HFF-Myc (cell line): ENCODE measurements around the gene KRT15.
"Not testable (repeated sequence)": the region's sequence is repeated elsewhere in the genome, so short reads cannot be mapped to it uniquely, and the experiment has no call there.

Experiments used
- DNase-seq: peaks from one replicate; pipeline ENCODE4 v3.0.0-alpha.2; 2011; ENCODE audit warnings: low read depth; ENCODE audit errors: extremely low read depth
- H3K4me3 ChIP-seq: replicated peaks from 2 replicates; pipeline ENCODE4 v1.5.1; 2011; ENCODE audit warnings: low read depth, mild to moderate bottlenecking, control low read depth, low read length
- TF ChIP-seq, protein P1 (sequence below): IDR thresholded peaks from 2 replicates; pipeline ENCODE4 v1.5.1; 2012; ENCODE audit warnings: mild to moderate bottlenecking, low read depth, low read length, control low read depth; ENCODE audit errors: missing control alignments

Gene KRT15

DNA sequence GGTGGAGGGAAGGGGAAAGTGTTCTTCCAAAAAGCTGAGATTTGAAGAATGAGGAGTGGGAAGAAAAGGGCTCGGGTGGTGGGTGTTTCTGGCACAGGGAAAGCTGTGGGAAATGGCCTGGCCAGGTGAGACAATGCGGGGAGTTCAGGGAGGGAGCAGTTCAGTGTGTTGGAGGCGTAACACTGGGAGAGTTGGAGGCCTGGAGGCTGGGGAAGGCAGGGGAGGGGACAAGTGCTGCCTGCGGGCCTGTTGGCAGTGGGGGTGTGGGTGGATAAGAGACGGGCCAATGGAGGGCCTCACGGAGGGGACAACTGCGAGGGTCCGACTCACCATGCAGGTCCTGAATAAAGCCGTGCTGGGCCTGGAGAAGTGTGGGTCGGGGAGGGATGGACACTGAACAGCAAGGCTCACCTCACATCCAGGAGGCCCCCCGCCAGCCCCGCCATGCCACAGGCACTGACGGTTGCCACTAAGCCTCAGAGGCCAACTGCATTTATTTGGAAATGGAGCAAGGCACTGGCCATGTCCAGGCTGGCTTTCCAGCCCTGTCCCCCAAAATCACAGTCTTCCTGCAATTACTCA is 27.2 kb upstream of the KRT15 start:
- TF ChIP-seq, protein P1, sequence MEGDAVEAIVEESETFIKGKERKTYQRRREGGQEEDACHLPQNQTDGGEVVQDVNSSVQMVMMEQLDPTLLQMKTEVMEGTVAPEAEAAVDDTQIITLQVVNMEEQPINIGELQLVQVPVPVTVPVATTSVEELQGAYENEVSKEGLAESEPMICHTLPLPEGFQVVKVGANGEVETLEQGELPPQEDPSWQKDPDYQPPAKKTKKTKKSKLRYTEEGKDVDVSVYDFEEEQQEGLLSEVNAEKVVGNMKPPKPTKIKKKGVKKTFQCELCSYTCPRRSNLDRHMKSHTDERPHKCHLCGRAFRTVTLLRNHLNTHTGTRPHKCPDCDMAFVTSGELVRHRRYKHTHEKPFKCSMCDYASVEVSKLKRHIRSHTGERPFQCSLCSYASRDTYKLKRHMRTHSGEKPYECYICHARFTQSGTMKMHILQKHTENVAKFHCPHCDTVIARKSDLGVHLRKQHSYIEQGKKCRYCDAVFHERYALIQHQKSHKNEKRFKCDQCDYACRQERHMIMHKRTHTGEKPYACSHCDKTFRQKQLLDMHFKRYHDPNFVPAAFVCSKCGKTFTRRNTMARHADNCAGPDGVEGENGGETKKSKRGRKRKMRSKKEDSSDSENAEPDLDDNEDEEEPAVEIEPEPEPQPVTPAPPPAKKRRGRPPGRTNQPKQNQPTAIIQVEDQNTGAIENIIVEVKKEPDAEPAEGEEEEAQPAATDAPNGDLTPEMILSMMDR, result no peak
- H3K4me3 ChIP-seq, result no peak overlapping the region
- no peak for DNase-seq

DNA sequence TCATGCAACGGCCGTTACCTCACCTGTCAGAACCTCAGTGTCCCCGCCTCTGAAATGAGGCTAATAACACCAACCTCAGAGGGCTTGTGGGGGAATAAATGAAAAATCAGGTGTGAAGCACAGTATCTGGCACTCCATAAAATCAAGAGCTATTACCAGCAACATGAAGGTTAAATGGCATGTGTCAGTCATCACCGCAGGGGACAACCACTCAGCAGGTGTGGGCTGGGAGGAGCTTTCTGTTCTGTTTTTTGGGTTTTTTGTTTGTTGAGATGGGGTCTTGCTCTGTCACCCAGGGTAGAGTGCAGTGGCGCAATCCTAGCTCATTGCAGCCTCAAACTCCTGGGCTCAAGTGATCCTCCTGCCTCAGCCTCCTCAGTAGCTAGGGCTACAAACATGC is 26.2 kb upstream of the KRT15 start:
- H3K4me3 ChIP-seq, result no peak overlapping the region
- TF ChIP-seq, protein P1, result no peak
- no peak for DNase-seq

DNA sequence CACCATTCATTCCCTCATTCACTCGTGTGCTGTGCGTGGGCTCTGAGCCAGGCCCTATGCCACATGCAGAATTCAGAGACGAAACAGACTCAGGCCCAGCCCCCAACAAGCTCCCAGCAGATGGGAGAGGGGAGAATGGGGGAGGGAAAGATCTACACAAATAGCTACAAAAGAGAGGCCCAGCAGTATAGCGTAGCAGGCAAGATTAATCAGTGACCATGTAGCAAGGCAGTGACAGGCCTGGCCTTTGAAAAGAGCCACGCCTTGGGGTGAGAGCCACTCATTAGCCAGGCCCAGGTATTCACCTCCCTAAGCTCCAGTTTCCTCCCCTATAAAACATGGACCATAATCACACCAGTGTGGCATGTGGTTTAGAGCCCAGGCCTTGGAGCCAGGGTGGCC is 25.8 kb upstream of the KRT15 start:
- no peak for DNase-seq
- H3K4me3 ChIP-seq, result no peak overlapping the region
- TF ChIP-seq, protein P1, result no peak

DNA sequence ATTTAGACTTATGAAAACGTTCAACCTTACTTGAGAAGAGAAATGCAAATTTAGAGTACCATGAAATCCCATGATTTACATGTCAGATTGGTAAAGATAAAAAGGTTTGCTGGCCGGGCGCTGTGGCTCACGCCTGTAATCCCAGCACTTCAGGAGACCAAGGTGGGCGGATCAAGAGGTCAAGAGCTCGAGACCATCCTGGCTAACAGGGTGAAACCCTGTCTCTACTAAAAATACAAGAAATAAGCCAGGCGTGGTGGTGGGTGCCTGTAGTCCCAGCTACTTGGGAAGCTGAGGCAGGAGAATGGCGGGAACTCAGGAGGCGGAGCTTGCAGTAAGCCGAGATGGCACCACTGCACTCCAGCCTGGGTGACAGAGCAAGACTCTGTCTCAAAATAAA is 24.1 kb upstream of the KRT15 start:
- H3K4me3 ChIP-seq, DNase-seq: not testable (repeated sequence)

DNA sequence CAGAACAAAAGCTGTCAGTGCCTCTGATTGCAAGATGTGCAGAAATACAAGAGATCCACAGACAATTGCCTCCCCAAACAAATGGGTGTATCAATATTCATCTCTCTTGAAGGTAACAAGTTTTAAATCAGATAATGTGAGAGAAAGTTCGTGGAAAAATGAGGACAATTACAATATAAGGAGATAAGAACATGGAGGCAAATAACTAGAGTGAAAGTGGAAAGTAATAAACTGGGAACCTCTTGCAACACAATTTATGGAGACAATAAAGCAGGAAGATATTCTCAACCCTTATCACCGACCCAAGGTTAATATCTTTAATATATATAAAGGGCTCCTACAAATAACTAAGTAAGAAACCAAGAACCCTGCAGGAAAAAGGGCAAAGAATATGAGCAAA is 23.7 kb upstream of the KRT15 start:
- TF ChIP-seq, protein P1, result no peak
- DNase-seq, result no peak
- no peak overlapping the region for H3K4me3 ChIP-seq

DNA sequence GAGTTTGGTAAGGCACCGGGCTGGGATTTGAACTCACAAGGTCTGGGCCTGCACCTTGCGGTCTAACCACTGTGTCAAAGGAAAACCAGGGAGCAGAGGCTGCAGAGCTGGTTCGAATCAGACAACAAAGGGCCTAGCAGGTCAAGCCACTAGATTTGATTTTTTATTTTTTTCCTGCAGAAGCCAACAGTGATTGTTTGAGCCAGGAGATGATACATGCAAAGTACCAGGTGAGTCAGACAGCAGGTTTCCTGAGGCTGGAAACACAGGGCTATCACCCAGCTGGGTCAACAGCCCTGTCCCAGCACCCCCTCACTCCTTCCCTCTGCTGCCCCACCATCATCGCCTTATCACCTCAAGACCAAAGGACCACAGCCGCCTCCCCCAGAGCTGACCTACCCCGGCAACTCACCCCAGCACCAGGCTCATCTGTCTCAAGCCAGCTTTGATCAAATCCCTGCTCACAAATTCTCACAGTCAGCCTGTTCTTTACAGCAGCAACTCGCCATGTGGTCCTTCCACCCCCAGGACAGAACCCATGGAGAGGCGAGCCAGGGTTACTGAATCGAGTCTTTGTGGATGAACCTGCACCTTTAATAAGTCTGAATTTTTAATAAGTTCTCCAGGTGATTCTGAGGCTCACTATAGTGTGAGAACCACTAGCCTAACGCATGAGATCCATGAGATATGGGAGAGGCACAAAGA is 22.4 kb upstream of the KRT15 start:
- no peak for DNase-seq
- H3K4me3 ChIP-seq, result no peak overlapping the region
- TF ChIP-seq, protein P1, result no peak

DNA sequence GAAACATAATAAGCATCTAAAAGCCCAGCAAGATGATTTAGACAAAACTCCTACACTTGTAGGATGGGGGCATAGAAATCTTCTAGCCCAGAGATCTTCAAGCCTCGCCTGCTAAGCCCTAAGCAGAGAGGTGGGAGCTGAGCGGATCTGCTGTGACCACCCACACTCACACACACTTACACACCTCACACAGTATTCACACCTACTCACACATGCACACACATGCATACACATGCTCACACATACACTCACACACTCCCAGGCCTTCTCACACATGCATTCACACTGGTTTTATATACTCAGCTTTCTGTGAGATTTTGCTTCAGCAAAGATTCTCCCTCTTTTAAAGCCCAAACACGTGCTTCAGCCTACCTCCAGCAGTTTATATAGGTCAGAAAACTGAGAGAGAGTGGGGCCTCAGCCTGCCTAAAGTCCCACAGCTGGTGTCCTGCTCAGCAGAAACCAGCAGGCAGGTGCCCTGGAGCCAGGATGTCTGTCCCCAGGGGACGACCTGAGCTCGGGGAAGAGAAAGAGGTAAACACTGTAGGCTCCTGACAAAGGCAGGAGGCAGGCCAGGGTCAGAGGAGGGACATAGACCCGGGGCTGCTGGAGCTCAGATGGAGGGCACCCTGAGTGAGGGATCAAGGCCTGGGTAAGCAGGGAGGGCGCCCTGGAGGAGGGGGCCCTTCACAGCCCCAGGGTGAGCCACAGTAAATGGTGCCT is 21.4 kb upstream of the KRT15 start:
- TF ChIP-seq, protein P1, result no peak
- DNase-seq, result no peak
- H3K4me3 ChIP-seq, result no peak overlapping the region
